Measurements from ENCODE around the gene UNC45B. TPM values are rescaled to one million over a fixed set of nuclear protein-coding genes. Genes with fewer than 3 reads are reported as not detected.
A peak's percentile ranks its signal among the peaks of the same experiment; 100 is the strongest.
"Not testable (repeated sequence)": the region's sequence is repeated elsewhere in the genome, so short reads cannot be mapped to it uniquely, and the experiment has no call there.

Gene UNC45B, protein sequence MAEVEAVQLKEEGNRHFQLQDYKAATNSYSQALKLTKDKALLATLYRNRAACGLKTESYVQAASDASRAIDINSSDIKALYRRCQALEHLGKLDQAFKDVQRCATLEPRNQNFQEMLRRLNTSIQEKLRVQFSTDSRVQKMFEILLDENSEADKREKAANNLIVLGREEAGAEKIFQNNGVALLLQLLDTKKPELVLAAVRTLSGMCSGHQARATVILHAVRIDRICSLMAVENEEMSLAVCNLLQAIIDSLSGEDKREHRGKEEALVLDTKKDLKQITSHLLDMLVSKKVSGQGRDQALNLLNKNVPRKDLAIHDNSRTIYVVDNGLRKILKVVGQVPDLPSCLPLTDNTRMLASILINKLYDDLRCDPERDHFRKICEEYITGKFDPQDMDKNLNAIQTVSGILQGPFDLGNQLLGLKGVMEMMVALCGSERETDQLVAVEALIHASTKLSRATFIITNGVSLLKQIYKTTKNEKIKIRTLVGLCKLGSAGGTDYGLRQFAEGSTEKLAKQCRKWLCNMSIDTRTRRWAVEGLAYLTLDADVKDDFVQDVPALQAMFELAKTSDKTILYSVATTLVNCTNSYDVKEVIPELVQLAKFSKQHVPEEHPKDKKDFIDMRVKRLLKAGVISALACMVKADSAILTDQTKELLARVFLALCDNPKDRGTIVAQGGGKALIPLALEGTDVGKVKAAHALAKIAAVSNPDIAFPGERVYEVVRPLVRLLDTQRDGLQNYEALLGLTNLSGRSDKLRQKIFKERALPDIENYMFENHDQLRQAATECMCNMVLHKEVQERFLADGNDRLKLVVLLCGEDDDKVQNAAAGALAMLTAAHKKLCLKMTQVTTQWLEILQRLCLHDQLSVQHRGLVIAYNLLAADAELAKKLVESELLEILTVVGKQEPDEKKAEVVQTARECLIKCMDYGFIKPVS
- total RNA-seq = not detected in 2 replicates

DNA sequence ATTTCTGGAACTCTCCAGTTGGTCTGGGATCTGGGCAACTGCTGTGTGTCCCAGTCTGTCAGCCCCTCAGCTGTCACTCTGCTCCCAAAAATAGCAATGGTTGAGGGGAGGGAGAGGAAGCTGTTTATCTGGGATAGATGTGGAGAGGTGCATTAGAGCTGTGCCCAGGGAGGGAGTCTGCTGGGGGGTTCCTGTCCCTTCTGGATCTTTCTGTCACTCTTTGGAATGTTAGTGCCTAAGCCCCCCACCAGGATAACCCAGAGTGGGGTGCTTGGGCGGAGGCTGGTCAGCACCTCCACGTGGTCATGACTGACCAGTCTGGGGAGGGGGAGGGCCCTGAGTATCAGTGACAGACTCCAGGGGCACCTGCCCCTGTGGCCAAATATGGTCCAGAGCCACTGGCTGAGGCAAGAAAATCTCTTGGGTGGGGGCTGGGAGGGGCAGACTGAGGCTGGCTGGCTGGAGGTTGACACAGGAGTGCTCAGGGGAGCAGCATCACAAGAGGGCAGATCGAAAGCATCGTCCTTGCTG is at the start of gene UNC45B:
Gene UNC45B, plus strand, starts transcription at position 443 of the 531 bp plus-strand sequence. CDS start 447 bp downstream, outside the sequence.
- no peak for DNase-seq (ENCODE audit: low read depth in 2 of 2)

- no peak for DNase-seq (ENCODE audit: low read depth in 2 of 2)
Measured at GRCh38 chr17:35099908-35100307, 47.7 kb upstream of the UNC45B start.

DNA sequence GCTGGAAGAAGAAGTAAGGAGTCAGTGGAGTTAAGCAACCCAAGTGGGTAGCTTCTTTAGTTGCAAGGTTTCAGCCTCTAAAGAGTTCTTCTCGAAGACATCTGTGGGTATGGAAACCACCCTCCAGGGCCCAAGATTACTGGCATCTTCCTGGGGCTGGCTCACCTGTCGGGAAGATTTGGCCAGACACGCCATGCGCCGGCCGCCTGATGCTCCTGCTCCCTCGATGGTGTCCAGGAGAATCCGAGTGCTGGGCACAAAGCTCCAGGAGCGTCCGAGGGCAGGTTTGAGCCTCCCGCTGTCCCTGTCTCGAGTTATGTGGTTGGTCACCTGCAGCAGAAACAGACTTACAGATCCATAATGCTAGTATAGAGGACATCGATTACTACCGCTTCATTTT is 46.6 kb upstream of the UNC45B start:
- no peak for DNase-seq (ENCODE audit: low read depth in 2 of 2)

GRCh38 chr17:35101725-35102124 is 45.9 kb upstream of the UNC45B start:
- no peak for DNase-seq (ENCODE audit: low read depth in 2 of 2)

DNA sequence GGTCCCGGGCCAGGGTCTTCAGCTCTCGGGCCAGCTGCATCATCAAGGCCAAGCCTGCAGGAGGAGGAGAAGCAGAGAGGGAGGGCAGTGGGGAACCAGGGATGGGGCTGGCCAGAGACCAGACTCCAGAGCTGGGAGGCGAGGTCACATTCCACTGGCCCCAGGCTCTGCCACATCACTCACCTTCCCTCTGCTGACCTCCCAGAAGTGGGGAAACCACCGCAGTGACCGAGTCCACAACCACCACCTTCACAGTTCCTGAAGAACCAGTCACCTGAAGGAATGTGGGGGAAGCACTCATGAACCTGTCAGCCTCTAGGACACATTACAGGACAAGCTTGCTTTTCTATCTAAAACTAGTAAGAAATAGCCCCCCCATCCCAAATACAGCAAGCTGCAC is 44.3 kb upstream of the UNC45B start:
- DNase-seq (ENCODE audit: low read depth in 2 of 2) = no peak

DNA sequence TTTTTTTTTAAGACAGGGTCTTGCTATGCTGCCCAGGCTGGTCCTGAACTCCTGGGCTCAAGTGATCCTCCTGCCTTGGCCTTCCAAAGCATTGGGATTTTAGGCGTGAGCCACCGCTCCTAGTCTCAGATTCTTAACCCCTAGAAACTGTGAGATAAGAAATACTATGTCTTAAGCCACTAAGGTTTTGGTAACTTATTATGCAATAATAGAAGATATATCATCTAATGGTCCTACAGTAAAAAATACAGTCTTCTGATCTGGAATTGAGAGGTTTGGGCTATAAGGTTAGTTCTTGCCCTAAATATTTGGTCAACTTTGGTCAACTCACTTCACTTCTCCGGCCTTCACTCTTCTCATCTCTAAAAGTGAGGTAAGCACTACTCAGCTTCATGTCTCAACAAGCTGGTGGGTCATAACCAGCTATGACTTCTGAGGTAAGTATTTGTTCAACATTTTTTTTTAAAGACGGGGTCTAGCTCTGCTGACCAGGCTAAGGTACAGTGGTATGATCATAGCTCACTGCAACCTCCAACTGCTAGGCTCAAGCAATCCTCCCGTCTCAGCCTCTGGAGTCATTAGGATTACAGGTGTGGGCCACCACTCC is 42.7 kb upstream of the UNC45B start:
- DNase-seq (ENCODE audit: low read depth in 2 of 2) = no peak

- not testable (repeated sequence) for DNase-seq (ENCODE audit: low read depth in 2 of 2)
Measured at GRCh38 chr17:35110791-35111190, 36.8 kb upstream of the UNC45B start.

DNA sequence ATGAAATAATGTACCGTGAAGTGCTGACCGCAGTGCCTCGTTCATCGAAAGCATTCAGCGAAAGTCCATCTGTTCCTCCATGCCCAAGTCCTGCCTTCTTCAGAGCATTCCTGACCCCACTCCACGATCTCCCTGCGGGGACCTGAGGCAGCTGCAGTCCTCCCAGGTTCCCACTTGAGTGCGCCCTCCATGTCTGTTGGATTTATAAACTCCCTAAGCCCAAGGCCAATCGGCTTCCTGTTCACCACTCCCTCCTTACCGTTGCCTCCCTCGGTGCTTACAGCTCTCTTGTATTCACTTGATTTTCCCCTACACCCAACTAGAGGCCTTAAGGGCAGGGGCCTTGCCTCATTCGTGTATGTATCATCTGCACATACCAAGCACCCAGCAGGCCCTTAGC is 30.8 kb upstream of the UNC45B start:
- no peak for DNase-seq (ENCODE audit: low read depth in 2 of 2)

DNA sequence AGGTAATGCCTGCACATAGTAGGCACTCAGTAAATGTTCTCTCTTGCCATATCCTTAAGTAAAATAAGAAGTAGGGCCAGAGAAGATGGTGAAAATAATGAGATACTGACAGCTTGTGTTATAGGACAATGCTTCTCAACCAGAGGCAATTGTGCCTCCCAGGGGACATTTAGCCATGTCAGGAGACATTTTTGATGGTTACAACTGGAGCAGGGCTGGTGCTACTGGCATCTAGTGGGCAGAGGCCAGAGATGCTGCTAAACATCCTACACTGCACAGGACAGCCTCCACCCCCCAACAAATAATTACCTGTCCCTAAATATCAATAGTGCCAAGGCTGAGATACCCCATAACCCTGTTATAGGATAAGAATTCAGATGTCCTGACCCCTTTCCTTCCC is 29.6 kb upstream of the UNC45B start:
- DNase-seq (ENCODE audit: low read depth in 2 of 2) = peak; percentile 54

- peak; percentile 75 to 86 for DNase-seq (ENCODE audit: low read depth in 2 of 2)
Measured at GRCh38 chr17:35119370-35120165, 28.0 kb upstream of the UNC45B start, which contains the start of gene RAD51D. Gene RAD51D, minus strand, starts transcription at chr17:35119860. Its CDS starts 247 bp downstream, at chr17:35119613.

DNA sequence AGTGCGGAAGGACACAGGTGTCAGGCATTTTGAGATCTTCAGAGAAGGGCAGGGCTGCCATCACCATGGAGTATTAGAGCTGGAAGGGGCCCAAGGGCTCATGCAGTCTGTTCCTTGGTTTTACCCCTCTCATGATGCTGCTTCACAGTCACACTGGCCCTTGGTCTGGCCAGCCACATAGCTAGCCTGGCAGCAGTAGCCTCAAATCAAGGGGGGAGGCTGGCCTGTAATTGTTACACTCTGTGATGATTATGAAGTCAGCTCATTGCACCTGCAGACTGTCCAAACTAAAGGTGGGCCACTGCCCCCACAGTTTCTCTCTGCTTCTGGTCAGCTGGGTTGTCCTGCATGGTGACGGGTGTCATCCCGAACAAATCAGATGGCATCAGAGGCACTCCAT is 26.3 kb upstream of the UNC45B start, which contains the start of gene FNDC8:
Gene FNDC8, plus strand, starts transcription at position 301 of the 400 bp plus-strand sequence. Its CDS starts 79 bp downstream, at position 380.
- no peak for DNase-seq (ENCODE audit: low read depth in 2 of 2)

DNA sequence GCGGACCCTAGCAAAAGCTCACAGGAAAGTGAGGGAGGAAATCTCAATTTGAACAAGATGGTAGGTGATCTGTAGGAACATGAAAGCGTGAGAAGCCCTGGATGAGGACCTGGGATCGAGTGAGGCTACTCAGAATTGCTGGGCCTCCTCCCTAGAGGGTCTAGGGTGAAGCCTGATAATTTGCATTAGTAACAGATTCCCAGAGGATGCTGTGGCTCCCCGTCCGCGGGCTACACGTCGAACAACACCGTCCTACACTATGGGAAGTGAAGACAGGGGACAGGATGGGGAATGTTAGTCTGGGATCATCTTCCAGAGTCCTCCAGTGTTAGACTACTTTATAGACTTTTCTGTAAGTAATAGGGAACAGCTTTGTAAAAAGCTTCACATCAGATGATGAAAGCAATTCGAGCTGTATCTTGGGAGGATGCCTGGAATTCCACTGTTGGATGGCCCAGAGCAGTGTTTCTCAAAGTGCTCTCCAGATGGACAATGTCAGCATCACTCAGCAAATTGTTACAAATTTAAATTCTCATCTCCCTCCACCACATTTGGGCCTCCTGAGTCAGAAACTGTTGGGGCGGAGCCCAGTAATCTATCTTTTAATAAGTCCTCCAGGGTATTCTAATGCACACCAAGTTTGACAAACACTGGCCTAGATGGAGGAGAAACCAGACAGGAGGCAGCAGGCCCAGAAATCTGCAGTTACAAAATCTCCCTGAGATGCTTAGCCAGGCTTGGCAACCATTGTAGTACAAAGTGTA is 19.7 kb upstream of the UNC45B start:
- DNase-seq (ENCODE audit: low read depth in 2 of 2) = no peak

DNA sequence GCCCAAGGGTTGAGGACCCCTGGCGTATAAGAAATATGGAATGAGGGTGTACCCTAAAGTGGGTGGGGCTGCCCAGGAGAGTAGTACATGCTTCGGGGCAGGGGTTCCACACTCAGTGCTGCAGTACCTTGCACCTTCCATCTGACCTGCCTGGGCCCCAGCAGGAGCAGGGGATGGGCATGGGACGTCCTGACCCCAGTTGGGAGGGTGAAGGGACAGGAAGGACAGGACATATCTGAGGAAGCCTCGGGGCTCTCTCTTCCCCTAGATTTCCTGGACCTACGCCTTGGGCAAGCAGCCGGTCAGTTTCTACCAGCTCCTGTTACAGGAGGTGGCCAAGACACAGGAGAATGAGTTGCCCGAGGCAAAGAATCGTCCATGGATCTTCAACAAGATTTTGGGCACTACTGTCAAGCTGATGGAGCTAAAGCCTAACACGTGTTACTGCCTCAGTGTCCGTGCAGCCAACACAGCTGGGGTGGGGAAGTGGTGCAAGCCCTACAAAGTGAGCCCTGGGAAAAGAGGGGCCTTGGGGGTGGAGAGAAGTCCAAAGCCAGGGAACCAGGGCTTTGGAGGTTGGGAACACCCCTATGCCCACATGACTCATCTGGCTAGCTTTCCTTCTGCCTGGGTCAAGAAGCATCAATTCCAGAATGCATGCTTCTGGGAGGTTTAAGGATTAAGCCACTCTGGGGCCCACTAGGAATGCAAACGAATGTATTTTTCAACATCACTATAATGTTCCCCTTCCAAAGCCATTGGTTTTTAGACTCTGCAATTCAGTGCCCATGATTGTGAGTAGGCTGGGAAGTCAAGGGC is 18.3 kb upstream of the UNC45B start:
- no peak for DNase-seq (ENCODE audit: low read depth in 2 of 2)

DNA sequence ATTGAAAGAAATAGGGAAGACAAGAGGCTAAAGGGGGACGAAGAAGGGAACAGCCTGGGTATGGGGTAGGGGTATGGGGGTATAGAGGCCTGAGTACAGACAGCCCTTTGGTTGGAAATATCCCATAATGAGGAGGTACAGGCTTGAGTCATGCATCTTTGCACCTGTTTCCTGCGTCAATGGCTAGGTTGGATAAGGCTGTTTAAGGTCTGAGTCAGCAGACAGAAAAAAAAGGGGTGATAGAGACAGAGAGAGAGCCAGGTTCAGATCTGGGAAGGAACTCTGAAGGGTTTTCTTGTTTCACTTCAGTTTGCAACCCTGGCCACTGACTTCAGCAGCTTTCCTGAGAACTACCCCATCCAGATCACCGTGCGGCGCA is 17.7 kb upstream of the UNC45B start:
- DNase-seq (ENCODE audit: low read depth in 2 of 2) = peak in 1 of 2 donors; percentile 37

DNA sequence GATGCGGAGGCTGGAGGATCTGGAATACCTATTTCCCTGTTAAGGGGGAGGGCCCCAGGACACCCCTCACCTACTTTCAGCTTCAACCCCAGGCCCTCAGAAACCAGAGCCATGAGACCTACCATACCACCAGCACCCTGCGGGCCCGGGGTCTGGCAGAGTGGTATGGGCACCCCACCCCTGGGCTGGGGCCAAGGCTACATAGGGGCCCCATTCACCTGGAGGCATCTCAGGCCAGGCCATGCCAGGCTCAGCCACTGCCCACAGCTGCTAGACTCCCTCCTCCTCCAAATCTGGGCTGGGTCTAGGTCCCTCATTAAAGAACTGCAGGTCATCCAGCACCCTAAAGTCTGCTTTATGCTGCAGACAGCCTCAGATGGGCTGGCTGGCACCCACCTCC is 17.2 kb upstream of the UNC45B start:
- no peak for DNase-seq (ENCODE audit: low read depth in 2 of 2)

DNA sequence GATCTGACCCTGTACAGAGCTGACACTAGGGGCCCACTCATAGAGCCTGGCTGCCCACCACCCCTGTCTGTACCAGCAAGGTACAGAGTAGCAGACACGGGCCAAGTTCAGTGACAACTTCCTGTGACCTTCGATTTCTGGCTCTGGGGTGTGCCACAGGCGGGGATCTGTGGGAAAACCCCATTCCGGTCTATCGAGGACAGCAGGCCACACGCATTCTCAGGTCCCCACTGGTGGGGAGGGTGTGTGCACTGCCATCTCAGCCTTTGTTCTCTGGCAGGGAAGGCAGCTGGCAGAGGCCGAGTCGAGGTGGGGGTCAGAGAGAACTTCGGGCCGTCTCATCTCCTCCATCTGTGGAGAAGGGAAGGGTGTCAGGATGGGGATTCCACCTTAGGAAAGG is 15.5 kb upstream of the UNC45B start:
- no peak for DNase-seq (ENCODE audit: low read depth in 2 of 2)

- no peak for DNase-seq (ENCODE audit: low read depth in 2 of 2)
Measured at GRCh38 chr17:35132816-35133550, 14.6 kb upstream of the UNC45B start.

GRCh38 chr17:35135322-35135721 is 12.3 kb upstream of the UNC45B start:
- no peak for DNase-seq (ENCODE audit: low read depth in 2 of 2)

All from lung microvascular endothelial cell (primary cell).